Transverse colon (tissue), 3 donors: ENCODE measurements around the gene EFCAB12.

Source experiments
- CTCF ChIP-seq, 5 experiments: fragments of 200-600 bp in 3 of 5; fragments of 450-650 bp in 2 of 5; sonication (generic) in 3 of 5; IDR thresholded peaks; 1 replicate in 2 of 5; 2 replicates in 3 of 5; pipeline ENCODE4 v1.5.1; 2016 to 2017; ENCODE audit warnings: antibody characterized with exemption in 5 of 5, inconsistent platforms in 3 of 5, mild to moderate bottlenecking in 2 of 5, moderate library complexity in 1 of 5
- EP300 ChIP-seq: sonication (generic); formaldehyde crosslinking; IDR thresholded peaks from one replicate; pipeline ENCODE4 v1.6.1; 2017; ENCODE audit warnings: antibody characterized with exemption, low read depth
- POLR2A ChIP-seq: fragments of 450-650 bp; IDR thresholded peaks from one replicate; pipeline ENCODE4 v1.6.1; 2016; ENCODE audit warnings: antibody characterized with exemption, mild to moderate bottlenecking, moderate library complexity

GRCh38 chr3:129476586-129476985 is 48.1 kb upstream of the EFCAB12 start:
- TF ChIP-seq POLR2A, result no peak
- TF ChIP-seq CTCF (IDR thresholded peaks at IDR 0.05), result no peak
- TF ChIP-seq EP300, result no peak
